ENCODE data around the gene LAMA3. TPM values are rescaled to one million over a fixed set of nuclear protein-coding genes. Genes with fewer than 3 reads are reported as not detected.

LAMA3 gene
- total and polyA plus RNA-seq, 2 experiments from 2014 or later = 3.9 to 4.9 TPM

- TF ChIP-seq ZNF462 (CRISPR knock-in tag; IDR thresholded peaks at IDR 0.05) (no peak), CREB1 (CRISPR knock-in tag; IDR thresholded peaks at IDR 0.05; ENCODE audit: low read depth) (no peak), ZNF331 (CRISPR knock-in tag; IDR thresholded peaks at IDR 0.05; ENCODE audit: low read depth) (no peak), ETS1 (IDR thresholded peaks at IDR 0.05) (no peak)
Measured at GRCh38 chr18:23718731-23719130, 29.5 kb downstream of the LAMA3 start (continued).

GRCh38 chr18:23719634-23720201 is 30.5 kb downstream of the LAMA3 start:
- Mint-ChIP-seq H3K36me3 (ENCODE audit: low read depth) (no peaks in the 10 kb centered on the region), H3K4me3 (no peak overlapping the region), H3K9me3 (no peaks in the 10 kb centered on the region), H3K27me3 (ENCODE audit: insufficient read depth, low read depth, poor library complexity) (no peaks in the 10 kb centered on the region), H3K4me1 (peaks cover 2% of the 10 kb centered on the region), H3K27ac (peak overlapping the region; percentile 66)
- Histone ChIP-seq H2AFZ (no peak overlapping the region), H3K4me1 (ENCODE audit: insufficient read depth) (no peaks in the 10 kb centered on the region), H3K79me2 (replicated peaks; ENCODE audit: insufficient read depth) (no peaks in the 10 kb centered on the region), H3K4me2 (no peak overlapping the region), H4K20me1 (replicated peaks; ENCODE audit: insufficient read depth) (no peaks in the 10 kb centered on the region), H3K27ac (ENCODE audit: low read depth) (no peak overlapping the region), H3K27me3 (ENCODE audit: insufficient read depth) (no peaks in the 10 kb centered on the region), H3K4me3 (no peak overlapping the region), H3F3A (replicated peaks; ENCODE audit: low read depth) (no peaks in the 10 kb centered on the region), H3K9me2 (ENCODE audit: insufficient read depth) (peaks cover 3% of the 10 kb centered on the region; the same call in 1 of the 2 replicates), H3K36me3 (ENCODE audit: insufficient read depth) (no peaks in the 10 kb centered on the region)
- ATAC-seq (no peak), DNase-seq (ENCODE audit: low spot score) (no peak)
- no peak for TF ChIP-seq JUNB (IDR thresholded peaks at IDR 0.05; ENCODE audit: unreplicated experiment)
- no peak for TF ChIP-seq EZH2 (IDR thresholded peaks at IDR 0.05; ENCODE audit: low read depth, unreplicated experiment)
- no peak for TF ChIP-seq EZH2phosphoT487 (IDR thresholded peaks at IDR 0.05; ENCODE audit: unreplicated experiment)
- TF ChIP-seq ZNF331 (CRISPR knock-in tag; IDR thresholded peaks at IDR 0.05; ENCODE audit: low read depth) = no peak
- no peak for TF ChIP-seq CREB1 (CRISPR knock-in tag; IDR thresholded peaks at IDR 0.05; ENCODE audit: low read depth)
- no peak for TF ChIP-seq POLR2AphosphoS5 (IDR thresholded peaks at IDR 0.05; ENCODE audit: low read depth)
- TF ChIP-seq ZNF114 (CRISPR knock-in tag; IDR thresholded peaks at IDR 0.05) = no peak
